GM13977 (cell line): Measurements from ENCODE around the gene SNX27.
"Not testable (repeated sequence)": the region's sequence is repeated elsewhere in the genome, so short reads cannot be mapped to it uniquely, and the experiment has no call there.

Experiments
- DNase-seq: peaks from one replicate; pipeline ENCODE4 v3.0.0; 2012; ENCODE audit warnings: low spot score
- in situ Hi-C: fragments of 300-500 bp; cut with MboI; formaldehyde crosslinking; loops from one replicate; pipeline ENCODE4 v1.12.0; 2022; ENCODE audit warnings: low sequenced_read_pairs, low pct_unique_long_range_greater_than_20kb, mixed read lengths, inconsistent platforms; ENCODE audit not compliant: unreplicated experiment
- TF ChIP-seq, protein P1 (sequence below): IDR thresholded peaks from 2 replicates; pipeline ENCODE4 v1.5.1; 2012; ENCODE audit warnings: mild to moderate bottlenecking, control low read depth; ENCODE audit not compliant: insufficient read depth; ENCODE audit errors: extremely low read depth, missing control alignments

The SNX27 gene

DNA sequence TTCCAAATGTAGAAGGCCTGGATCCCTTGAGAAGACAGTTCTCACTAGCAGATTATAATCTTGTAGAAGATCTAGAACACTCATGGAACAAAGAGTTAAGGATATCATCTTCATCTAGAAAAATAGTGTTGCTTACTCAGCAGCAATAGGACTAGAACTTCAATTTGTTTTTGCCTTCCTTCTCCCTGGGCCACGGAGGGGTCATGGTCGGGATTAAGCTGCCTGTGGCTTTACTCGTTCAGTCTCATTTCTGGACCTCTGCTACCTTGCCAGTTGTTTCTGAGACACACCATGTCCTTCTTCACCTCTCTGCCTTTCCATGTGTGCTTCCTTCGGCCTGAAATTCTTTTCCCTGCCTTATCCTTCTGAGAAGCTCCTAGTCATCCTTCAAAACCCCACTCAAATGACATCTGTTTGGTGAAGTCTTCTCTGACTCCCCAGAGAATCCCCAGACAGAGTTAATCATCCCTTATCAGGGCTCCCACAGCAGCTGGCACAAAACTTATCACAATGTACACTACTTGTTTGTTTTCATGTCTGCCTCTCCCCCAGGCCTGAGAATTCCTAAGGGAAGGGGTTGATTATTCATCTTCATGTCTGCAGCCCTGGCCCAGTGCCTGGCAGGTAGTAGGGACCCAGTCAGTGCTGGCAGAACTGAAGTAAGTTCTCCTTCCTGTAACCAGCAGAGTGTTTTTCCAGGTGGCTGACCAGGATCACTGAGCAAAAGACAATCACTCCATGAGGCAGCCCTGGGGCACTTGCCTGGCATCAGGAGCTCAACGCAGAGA is 15.5 kb upstream of the SNX27 start:
- in situ Hi-C loops, result loop anchor here (10.0 kb wide), 1 partner anchor 138 kb away; no protein-coding TSS in a partner anchor
- DNase-seq, result no peak
- TF ChIP-seq, protein P1, sequence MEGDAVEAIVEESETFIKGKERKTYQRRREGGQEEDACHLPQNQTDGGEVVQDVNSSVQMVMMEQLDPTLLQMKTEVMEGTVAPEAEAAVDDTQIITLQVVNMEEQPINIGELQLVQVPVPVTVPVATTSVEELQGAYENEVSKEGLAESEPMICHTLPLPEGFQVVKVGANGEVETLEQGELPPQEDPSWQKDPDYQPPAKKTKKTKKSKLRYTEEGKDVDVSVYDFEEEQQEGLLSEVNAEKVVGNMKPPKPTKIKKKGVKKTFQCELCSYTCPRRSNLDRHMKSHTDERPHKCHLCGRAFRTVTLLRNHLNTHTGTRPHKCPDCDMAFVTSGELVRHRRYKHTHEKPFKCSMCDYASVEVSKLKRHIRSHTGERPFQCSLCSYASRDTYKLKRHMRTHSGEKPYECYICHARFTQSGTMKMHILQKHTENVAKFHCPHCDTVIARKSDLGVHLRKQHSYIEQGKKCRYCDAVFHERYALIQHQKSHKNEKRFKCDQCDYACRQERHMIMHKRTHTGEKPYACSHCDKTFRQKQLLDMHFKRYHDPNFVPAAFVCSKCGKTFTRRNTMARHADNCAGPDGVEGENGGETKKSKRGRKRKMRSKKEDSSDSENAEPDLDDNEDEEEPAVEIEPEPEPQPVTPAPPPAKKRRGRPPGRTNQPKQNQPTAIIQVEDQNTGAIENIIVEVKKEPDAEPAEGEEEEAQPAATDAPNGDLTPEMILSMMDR, result no peak

GRCh38 chr1:151602550-151602949 is 9.3 kb upstream of the SNX27 start:
- in situ Hi-C loops, DNase-seq: not testable (repeated sequence)

- in situ Hi-C loops, result no loop called here
- TF ChIP-seq, protein P1, result no peak
- no peak for DNase-seq
Observed at GRCh38 chr1:151604291-151604690, 7.6 kb upstream of the SNX27 start.

DNA sequence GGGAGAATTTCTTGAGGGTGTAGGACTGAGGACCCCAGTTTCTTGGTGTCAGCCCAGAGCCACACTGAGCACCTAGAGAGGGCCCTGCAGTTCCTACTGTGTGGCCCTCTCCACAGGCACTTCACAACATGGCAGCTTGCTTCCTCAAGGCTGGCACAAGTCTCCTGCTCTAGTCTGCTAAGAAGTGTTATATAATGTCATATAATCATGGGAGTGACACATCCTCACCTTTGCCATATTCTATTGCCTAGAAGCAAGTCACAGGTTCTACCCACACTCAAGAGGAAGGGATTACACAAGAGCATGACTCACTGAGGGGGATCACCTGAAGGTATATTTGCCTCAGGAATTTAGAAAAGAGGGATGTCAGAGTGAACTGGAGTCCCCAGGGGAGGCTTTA is 5.5 kb upstream of the SNX27 start:
- DNase-seq, result no peak
- TF ChIP-seq, protein P1, result no peak
- in situ Hi-C loops, result no loop called here

DNA sequence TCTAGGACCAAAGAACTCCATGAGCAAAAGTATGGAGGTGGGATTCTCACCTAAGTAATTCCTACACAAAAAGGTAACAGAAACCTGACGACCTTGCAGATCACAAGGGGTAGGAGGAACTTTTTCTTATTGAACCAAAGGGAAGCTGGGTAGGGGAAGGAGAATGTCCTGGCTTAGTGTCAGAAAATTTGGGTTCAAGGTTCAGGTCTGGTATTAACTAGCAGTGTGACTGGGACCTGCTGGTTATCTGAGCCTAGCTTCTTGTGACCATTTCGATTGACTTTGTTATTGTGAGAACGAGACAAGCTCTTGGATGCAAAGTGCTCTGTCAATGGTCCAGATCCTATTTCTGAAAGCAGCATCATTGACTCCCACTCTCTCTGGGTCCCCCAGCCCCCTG is 5.0 kb upstream of the SNX27 start:
- in situ Hi-C loops, result no loop called here
- TF ChIP-seq, protein P1, result no peak
- no peak for DNase-seq

- TF ChIP-seq, protein P1, result no peak
- in situ Hi-C loops, result no loop called here
- DNase-seq, result no peak
Observed at GRCh38 chr1:151610142-151610541, 1.7 kb upstream of the SNX27 start.

DNA sequence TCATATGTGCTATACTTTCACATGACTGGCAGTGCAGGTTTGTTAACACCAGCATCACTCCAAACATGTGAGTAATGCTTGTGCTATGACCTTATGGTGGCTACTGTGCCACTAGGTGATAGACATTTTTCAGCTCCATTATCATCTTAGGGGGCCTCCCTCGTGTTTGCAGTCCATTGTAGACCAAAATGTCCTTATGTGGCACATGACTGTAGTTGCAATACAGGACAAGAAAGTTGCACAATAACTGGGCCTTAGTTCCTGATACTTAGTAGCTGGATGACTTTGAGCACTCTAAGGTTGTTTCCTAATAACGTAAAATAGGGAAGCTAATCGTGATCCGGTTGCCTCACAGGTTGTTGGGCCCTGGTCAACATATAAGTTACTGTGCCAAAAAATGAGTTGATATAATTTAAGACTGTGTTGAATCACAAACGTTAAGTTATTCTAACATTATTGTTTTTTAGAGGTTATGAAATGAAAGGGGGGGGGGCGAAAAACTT is 511 bp upstream of the SNX27 start:
- in situ Hi-C loops, result no loop called here
- no peak for DNase-seq
- TF ChIP-seq, protein P1, result no peak
